ENCODE measurements around the gene TRIP12.

GRCh38 chr2:229779650-229780049, 142.2 kb downstream of the TRIP12 start:
- TF ChIP-seq CTCF (IDR thresholded peaks at IDR 0.05 in 8 of 11, conservative IDR thresholded peaks at IDR 0.05 in 3 of 11) (no peak), POLR2AphosphoS5 (IDR thresholded peaks at IDR 0.05) (no peak), POLR2A (IDR thresholded peaks at IDR 0.05) (no peak)
